HG03342 (cell line): ENCODE measurements around the gene F5.

Experiments
- ATAC-seq: cut with Tn5 transposase; IDR thresholded peaks from one replicate; pipeline ENCODE4 v1.9.1; 2021; ENCODE audit warnings: mild to moderate bottlenecking, moderate library complexity; ENCODE audit not compliant: unreplicated experiment

F5 gene

GRCh38 chr1:169588785-169589485, 2.7 kb upstream of the F5 start:
- no peak for ATAC-seq

GRCh38 chr1:169588112-169588511, 1.8 kb upstream of the F5 start:
- ATAC-seq, result no peak

GRCh38 chr1:169586067-169586394, 250 bp downstream of the F5 start:
- no peak for ATAC-seq

- ATAC-seq, result no peak
These were observed 1.1 kb downstream of the F5 start for GRCh38 chr1:169585181-169585580.

GRCh38 chr1:169584483-169585144, 1.7 kb downstream of the F5 start:
- no peak for ATAC-seq

- no peak for ATAC-seq
These were observed 8.1 kb downstream of the F5 start for GRCh38 chr1:169577981-169578738.

- ATAC-seq, result no peak
These were observed 9.3 kb downstream of the F5 start for GRCh38 chr1:169576935-169577331.

GRCh38 chr1:169576241-169576934, 9.9 kb downstream of the F5 start:
- no peak for ATAC-seq

- ATAC-seq, result no peak
These were observed 11.9 kb downstream of the F5 start for GRCh38 chr1:169574336-169574735.

- no peak for ATAC-seq
These were observed 14.1 kb downstream of the F5 start for GRCh38 chr1:169572187-169572586.

GRCh38 chr1:169571450-169571849, 14.8 kb downstream of the F5 start:
- ATAC-seq, result no peak

- no peak for ATAC-seq
These were observed 16.1 kb downstream of the F5 start for GRCh38 chr1:169570172-169570574.

- no peak for ATAC-seq
These were observed 17.8 kb downstream of the F5 start for GRCh38 chr1:169568497-169568896.

GRCh38 chr1:169565335-169566271, 20.7 kb downstream of the F5 start:
- no peak for ATAC-seq

GRCh38 chr1:169563650-169564049, 22.6 kb downstream of the F5 start:
- ATAC-seq, result no peak

GRCh38 chr1:169563019-169563615, 23.2 kb downstream of the F5 start:
- ATAC-seq, result no peak

GRCh38 chr1:169561692-169562091, 24.6 kb downstream of the F5 start:
- no peak for ATAC-seq

GRCh38 chr1:169557131-169557530, 29.1 kb downstream of the F5 start:
- no peak for ATAC-seq

- ATAC-seq, result no peak
These were observed 36.0 kb downstream of the F5 start for GRCh38 chr1:169550294-169550693.

GRCh38 chr1:169548282-169548681, 38.0 kb downstream of the F5 start:
- no peak for ATAC-seq
